WTC11 (cell line): ENCODE data around the gene SERGEF. TPM values are rescaled to one million over a fixed set of nuclear protein-coding genes. Genes with fewer than 3 reads are reported as not detected.

ENCODE experiments used
- ATAC-seq: fragments of 200-7000 bp; cut with Tn5 transposase; 2 replicates; pipeline ENCODE4 v1.10.0; 2021; ENCODE audit warnings: mild to moderate bottlenecking, moderate library complexity
- CTCF ChIA-PET: fragments of 300-600 bp; sonication (Branson Sonifier 250); formaldehyde crosslinking; loops from one replicate; lab custom pipeline; 2021; ENCODE audit warnings: antibody characterized with exemption; lab: Charles Lee
- POLR2A ChIA-PET: fragments of 350-600 bp; sonication (Branson Sonifier 250); formaldehyde crosslinking; loops from one replicate; lab custom pipeline; 2021; ENCODE audit warnings: antibody characterized with exemption; lab: Charles Lee
- DNase-seq: peaks from one replicate; pipeline ENCODE4 v3.0.0; 2021; ENCODE audit warnings: low spot score
- H3K27ac Mint-ChIP-seq: 2 replicates; pipeline ENCODE4 v1.8.0; 2021; ENCODE audit warnings: mixed read lengths
- H3K27me3 Mint-ChIP-seq: 2 replicates; pipeline ENCODE4 v1.8.0; 2021; ENCODE audit warnings: low read depth, mild to moderate bottlenecking, moderate library complexity, mixed read lengths
- H3K36me3 Mint-ChIP-seq: 2 replicates; pipeline ENCODE4 v1.8.0; 2021; ENCODE audit warnings: mixed read lengths
- H3K4me1 Mint-ChIP-seq: 2 replicates; pipeline ENCODE4 v1.8.0; 2022; ENCODE audit warnings: mixed read lengths
- H3K4me3 Mint-ChIP-seq: 2 replicates; pipeline ENCODE4 v1.8.0; 2021; ENCODE audit warnings: mild to moderate bottlenecking, moderate library complexity, mixed read lengths
- H3K9me3 Mint-ChIP-seq: 2 replicates; pipeline ENCODE4 v1.8.0; 2021; ENCODE audit warnings: mixed read lengths
- ATF3 ChIP-seq: sonication (generic); formaldehyde crosslinking; conservative IDR thresholded peaks from 2 replicates; pipeline ENCODE4 v1.8.1; 2022; ENCODE audit warnings: mild to moderate bottlenecking, missing genetic modification reagents
- CREM ChIP-seq: sonication (generic); formaldehyde crosslinking; IDR thresholded peaks from 2 replicates; pipeline ENCODE4 v1.8.1; 2022; ENCODE audit warnings: mild to moderate bottlenecking, missing genetic modification reagents, moderate library complexity
- E2F1 ChIP-seq: sonication (generic); formaldehyde crosslinking; IDR thresholded peaks from 2 replicates; pipeline ENCODE4 v1.8.0; 2022; ENCODE audit warnings: mild to moderate bottlenecking, missing genetic modification reagents
- EMX1 ChIP-seq: fragments of 250-450 bp; sonication (Bioruptor Pico); IDR thresholded peaks from 2 replicates; pipeline ENCODE4 v1.8.0; 2021; ENCODE audit warnings: mild to moderate bottlenecking
- ETV6 ChIP-seq: sonication (generic); formaldehyde crosslinking; IDR thresholded peaks from 2 replicates; pipeline ENCODE4 v1.8.1; 2022; ENCODE audit warnings: mild to moderate bottlenecking, missing genetic modification reagents
- GTF2I ChIP-seq: fragments of 250-450 bp; sonication (Bioruptor Pico); conservative IDR thresholded peaks from 2 replicates; pipeline ENCODE4 v1.4.0; 2021; ENCODE audit warnings: mild to moderate bottlenecking
- IRF2 ChIP-seq: sonication (generic); formaldehyde crosslinking; IDR thresholded peaks from 2 replicates; pipeline ENCODE4 v1.8.0; 2022; ENCODE audit warnings: low read depth, missing genetic modification reagents, borderline replicate concordance
- MXD4 ChIP-seq: fragments of 250-450 bp; sonication (Bioruptor Pico); IDR thresholded peaks from 2 replicates; pipeline ENCODE4 v1.8.0; 2021; ENCODE audit warnings: mild to moderate bottlenecking, moderate library complexity, borderline replicate concordance
- MYBL2 ChIP-seq: sonication (generic); formaldehyde crosslinking; IDR thresholded peaks from 2 replicates; pipeline ENCODE4 v1.8.1; 2023; ENCODE audit warnings: mild to moderate bottlenecking, moderate library complexity, missing genetic modification reagents
- NFE2L1 ChIP-seq: sonication (generic); formaldehyde crosslinking; IDR thresholded peaks from 2 replicates; pipeline ENCODE4 v1.8.1; 2023; ENCODE audit warnings: missing genetic modification reagents
- NFYB ChIP-seq: sonication (generic); formaldehyde crosslinking; conservative IDR thresholded peaks from 2 replicates; pipeline ENCODE4 v1.8.0; 2022; ENCODE audit warnings: low read depth, missing genetic modification reagents
- NR1H2 ChIP-seq: sonication (generic); formaldehyde crosslinking; IDR thresholded peaks from 2 replicates; pipeline ENCODE4 v1.9.0; 2021; ENCODE audit warnings: mild to moderate bottlenecking, moderate library complexity, missing genetic modification reagents
- NR3C1 ChIP-seq: sonication (generic); formaldehyde crosslinking; conservative IDR thresholded peaks from 2 replicates; pipeline ENCODE4 v1.8.1; 2023; ENCODE audit warnings: low read depth, mild to moderate bottlenecking, missing genetic modification reagents
- SMAD3 ChIP-seq: sonication (generic); formaldehyde crosslinking; IDR thresholded peaks from 2 replicates; pipeline ENCODE4 v1.8.0; 2022; ENCODE audit warnings: missing genetic modification reagents, mild to moderate bottlenecking, borderline replicate concordance
- STAT6 ChIP-seq: sonication (generic); formaldehyde crosslinking; conservative IDR thresholded peaks from 2 replicates; pipeline ENCODE4 v1.8.1; 2023; ENCODE audit warnings: mild to moderate bottlenecking, low read depth, missing genetic modification reagents, moderate library complexity
- TEAD1 ChIP-seq: sonication (generic); formaldehyde crosslinking; IDR thresholded peaks from 2 replicates; pipeline ENCODE4 v1.8.0; 2022; ENCODE audit warnings: mild to moderate bottlenecking, missing genetic modification reagents
- TP53 ChIP-seq: sonication (generic); formaldehyde crosslinking; IDR thresholded peaks from 2 replicates; pipeline ENCODE4 v1.8.1; 2023; ENCODE audit warnings: mild to moderate bottlenecking, missing genetic modification reagents
- ZBTB21 ChIP-seq: sonication (generic); formaldehyde crosslinking; IDR thresholded peaks from 2 replicates; pipeline ENCODE4 v1.8.1; 2023; ENCODE audit warnings: mild to moderate bottlenecking, missing genetic modification reagents, borderline replicate concordance
- total RNA-seq: library from RNA; stranded (reverse); gene quantifications from 3 replicates; pipeline ENCODE4 v1.2.3, GENCODE V29; 2021
- TF ChIP-seq, protein P1 (sequence below): fragments of 250-450 bp; sonication (Bioruptor Pico); conservative IDR thresholded peaks from 2 replicates; pipeline ENCODE4 v1.9.0; 2021; ENCODE audit warnings: mild to moderate bottlenecking
- TF ChIP-seq, protein P2 (sequence below): sonication (generic); formaldehyde crosslinking; IDR thresholded peaks from 2 replicates; pipeline ENCODE4 v1.8.1; 2022; ENCODE audit warnings: mild to moderate bottlenecking, missing genetic modification reagents, moderate library complexity, borderline replicate concordance
- TF ChIP-seq, protein P3 (sequence below): sonication (generic); formaldehyde crosslinking; IDR thresholded peaks from 2 replicates; pipeline ENCODE4 v1.8.1; 2023; ENCODE audit warnings: mild to moderate bottlenecking, missing genetic modification reagents, moderate library complexity
- TF ChIP-seq, protein P4 (sequence below): sonication (generic); formaldehyde crosslinking; IDR thresholded peaks from 2 replicates; pipeline ENCODE4 v1.8.0; 2022; ENCODE audit warnings: mild to moderate bottlenecking, missing genetic modification reagents

The SERGEF gene
- total RNA-seq, 1 experiment from 2014 or later, result 35.5 TPM

DNA sequence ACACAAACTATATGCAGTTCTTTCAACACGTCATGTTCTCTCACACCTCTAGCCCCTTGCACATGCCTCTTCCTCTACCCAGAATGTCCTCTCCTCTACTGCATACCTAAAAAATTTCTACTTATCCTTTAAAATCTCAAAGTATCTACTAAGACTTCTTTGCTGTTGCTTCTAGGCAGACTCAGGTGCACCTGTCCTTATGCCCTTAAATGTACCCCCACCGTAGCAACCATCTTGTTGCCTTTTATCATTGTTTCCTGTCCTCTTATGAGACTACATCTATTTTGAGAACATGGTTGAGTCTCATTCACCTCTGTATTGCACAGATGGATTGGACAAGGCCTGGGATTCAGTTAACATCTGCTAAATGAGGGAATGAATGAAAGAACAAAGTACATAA is 134.1 kb downstream of the SERGEF start:
- H3K27me3 Mint-ChIP-seq, result no peaks in the 10 kb centered on the region
- ChIA-PET CTCF (interaction anchor here (0.9 to 1.9 kb wide), 3 partner anchors 14 to 112 kb away, joined by 3 to 16 read pairs (median 5); no protein-coding TSS in a partner anchor), POLR2A (no interaction called here)
- 0 out of 2 replicates have a peak, but pooled peaks cover 2% of the 10 kb centered on the region for H3K36me3 Mint-ChIP-seq
- ATAC-seq, result no peak
- DNase-seq, result no peak
- peaks cover 12% of the 10 kb centered on the region for H3K4me1 Mint-ChIP-seq
- no peak overlapping the region for H3K27ac Mint-ChIP-seq
- H3K9me3 Mint-ChIP-seq, result no peaks in the 10 kb centered on the region
- H3K4me3 Mint-ChIP-seq, result no peak overlapping the region
- TF ChIP-seq NR1H2 (CRISPR knock-in tag), result no peak
- no peak for TF ChIP-seq MXD4
- TF ChIP-seq MYBL2, result no peak
- TF ChIP-seq GTF2I (CRISPR knock-in tag), result no peak
- no peak for TF ChIP-seq NFE2L1 (CRISPR knock-in tag)
- no peak for TF ChIP-seq ATF3 (CRISPR knock-in tag)
- TF ChIP-seq NFYB (CRISPR knock-in tag), result no peak
- no peak for TF ChIP-seq E2F1
- TF ChIP-seq, protein P1, sequence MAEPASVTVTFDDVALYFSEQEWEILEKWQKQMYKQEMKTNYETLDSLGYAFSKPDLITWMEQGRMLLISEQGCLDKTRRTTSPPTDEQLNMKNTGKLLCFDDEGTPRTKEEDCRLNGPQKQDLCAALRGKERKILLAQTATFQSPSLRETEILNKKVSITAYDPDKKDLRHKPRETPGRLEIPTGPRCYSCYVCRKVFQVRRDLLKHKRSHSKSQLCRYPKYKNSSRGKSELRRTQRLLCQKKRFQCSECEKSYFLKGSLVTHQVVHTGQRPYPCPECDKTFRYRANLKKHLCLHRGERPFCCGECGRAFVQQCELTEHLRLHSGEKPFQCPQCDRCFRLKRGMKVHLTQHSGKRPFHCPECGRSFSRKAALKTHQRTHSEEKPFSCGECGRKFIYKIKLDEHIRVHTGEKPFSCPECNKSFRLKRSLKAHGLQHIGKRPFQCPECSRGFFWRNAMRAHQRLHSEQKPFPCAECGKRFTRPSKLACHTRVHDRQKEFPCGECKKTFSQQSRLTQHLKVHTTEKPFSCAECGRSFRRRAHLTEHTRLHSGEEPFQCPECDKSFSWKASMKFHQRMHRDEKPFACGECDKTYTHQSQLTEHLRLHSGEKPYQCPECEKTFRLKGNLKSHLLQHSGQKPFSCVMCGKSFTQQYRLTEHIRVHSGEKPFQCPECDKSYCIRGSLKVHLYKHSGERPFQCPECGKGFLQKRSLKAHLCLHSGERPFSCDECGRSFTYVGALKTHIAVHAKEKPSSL (CRISPR knock-in tag), result no peak
- TF ChIP-seq, protein P2, sequence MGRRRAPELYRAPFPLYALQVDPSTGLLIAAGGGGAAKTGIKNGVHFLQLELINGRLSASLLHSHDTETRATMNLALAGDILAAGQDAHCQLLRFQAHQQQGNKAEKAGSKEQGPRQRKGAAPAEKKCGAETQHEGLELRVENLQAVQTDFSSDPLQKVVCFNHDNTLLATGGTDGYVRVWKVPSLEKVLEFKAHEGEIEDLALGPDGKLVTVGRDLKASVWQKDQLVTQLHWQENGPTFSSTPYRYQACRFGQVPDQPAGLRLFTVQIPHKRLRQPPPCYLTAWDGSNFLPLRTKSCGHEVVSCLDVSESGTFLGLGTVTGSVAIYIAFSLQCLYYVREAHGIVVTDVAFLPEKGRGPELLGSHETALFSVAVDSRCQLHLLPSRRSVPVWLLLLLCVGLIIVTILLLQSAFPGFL (CRISPR knock-in tag), result no peak
- no peak for TF ChIP-seq IRF2
- no peak for TF ChIP-seq SMAD3 (CRISPR knock-in tag)
- TF ChIP-seq, all 79 proteins: peak for 0

DNA sequence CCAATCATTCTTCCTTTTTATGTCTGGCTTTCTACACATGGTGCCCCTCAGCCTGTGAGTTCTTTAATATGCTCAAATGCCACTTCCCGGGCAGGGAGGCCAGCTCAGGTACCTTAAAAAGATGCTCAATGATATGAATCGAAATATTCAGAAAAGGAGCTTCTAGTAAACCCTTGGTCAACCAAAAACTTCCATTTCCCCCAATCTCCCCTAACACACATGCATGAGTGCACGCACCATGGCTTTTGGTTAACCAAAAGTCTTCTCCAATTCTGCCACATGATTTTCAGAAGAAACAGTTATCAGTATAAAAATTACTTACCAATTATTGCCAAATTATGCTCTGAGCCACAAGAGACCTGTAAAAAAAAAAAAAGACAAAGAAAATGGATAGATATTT is 135.0 kb downstream of the SERGEF start:
- ChIA-PET POLR2A (no interaction called here), CTCF (interaction anchor here (0.9 to 2.5 kb wide), 3 partner anchors 13 to 111 kb away, joined by 3 to 7 read pairs (median 5); no protein-coding TSS in a partner anchor)
- H3K36me3 Mint-ChIP-seq, result 0 out of 2 replicates have a peak, but pooled peaks cover 2% of the 10 kb centered on the region
- H3K9me3 Mint-ChIP-seq, result no peaks in the 10 kb centered on the region
- H3K27me3 Mint-ChIP-seq, result no peaks in the 10 kb centered on the region
- ATAC-seq (no peak), DNase-seq (no peak)
- peaks cover 12% of the 10 kb centered on the region for H3K4me1 Mint-ChIP-seq
- H3K27ac Mint-ChIP-seq, result no peak overlapping the region
- H3K4me3 Mint-ChIP-seq, result no peak overlapping the region
- TF ChIP-seq TEAD1 (CRISPR knock-in tag) (no peak), ZBTB21 (CRISPR knock-in tag) (no peak), EMX1 (no peak), IRF2 (no peak), SMAD3 (CRISPR knock-in tag) (no peak), ETV6 (CRISPR knock-in tag) (no peak), TP53 (CRISPR knock-in tag) (no peak), CREM (no peak), STAT6 (CRISPR knock-in tag) (no peak), NR3C1 (CRISPR knock-in tag) (no peak), MXD4 (no peak)
- TF ChIP-seq, protein P3, sequence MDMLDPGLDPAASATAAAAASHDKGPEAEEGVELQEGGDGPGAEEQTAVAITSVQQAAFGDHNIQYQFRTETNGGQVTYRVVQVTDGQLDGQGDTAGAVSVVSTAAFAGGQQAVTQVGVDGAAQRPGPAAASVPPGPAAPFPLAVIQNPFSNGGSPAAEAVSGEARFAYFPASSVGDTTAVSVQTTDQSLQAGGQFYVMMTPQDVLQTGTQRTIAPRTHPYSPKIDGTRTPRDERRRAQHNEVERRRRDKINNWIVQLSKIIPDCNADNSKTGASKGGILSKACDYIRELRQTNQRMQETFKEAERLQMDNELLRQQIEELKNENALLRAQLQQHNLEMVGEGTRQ (CRISPR knock-in tag), result no peak
- TF ChIP-seq, protein P4, sequence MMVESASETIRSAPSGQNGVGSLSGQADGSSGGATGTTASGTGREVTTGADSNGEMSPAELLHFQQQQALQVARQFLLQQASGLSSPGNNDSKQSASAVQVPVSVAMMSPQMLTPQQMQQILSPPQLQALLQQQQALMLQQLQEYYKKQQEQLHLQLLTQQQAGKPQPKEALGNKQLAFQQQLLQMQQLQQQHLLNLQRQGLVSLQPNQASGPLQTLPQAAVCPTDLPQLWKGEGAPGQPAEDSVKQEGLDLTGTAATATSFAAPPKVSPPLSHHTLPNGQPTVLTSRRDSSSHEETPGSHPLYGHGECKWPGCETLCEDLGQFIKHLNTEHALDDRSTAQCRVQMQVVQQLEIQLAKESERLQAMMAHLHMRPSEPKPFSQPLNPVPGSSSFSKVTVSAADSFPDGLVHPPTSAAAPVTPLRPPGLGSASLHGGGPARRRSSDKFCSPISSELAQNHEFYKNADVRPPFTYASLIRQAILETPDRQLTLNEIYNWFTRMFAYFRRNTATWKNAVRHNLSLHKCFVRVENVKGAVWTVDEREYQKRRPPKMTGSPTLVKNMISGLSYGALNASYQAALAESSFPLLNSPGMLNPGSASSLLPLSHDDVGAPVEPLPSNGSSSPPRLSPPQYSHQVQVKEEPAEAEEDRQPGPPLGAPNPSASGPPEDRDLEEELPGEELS (CRISPR knock-in tag), result no peak
